SK-N-MC (cell line): ENCODE measurements around the gene RMND1.

Source experiments
- EZH2 ChIP-seq: fragments of 200-600 bp; sonication (generic); IDR thresholded peaks from one replicate; pipeline ENCODE4 v1.6.1; 2017; ENCODE audit warnings: antibody characterized with exemption
- FOXP2 ChIP-seq: optimal IDR thresholded peaks from 2 replicates; pipeline ENCODE3; 2011; ENCODE audit warnings: mild to moderate bottlenecking, moderate library complexity; ENCODE audit not compliant: insufficient read depth; ENCODE audit errors: extremely low read length, control extremely low read depth
- POLR2AphosphoS5 ChIP-seq: IDR thresholded peaks from 2 replicates; pipeline ENCODE4 v1.6.1; 2012; ENCODE audit warnings: mild to moderate bottlenecking, low read depth, low read length, borderline replicate concordance

DNA sequence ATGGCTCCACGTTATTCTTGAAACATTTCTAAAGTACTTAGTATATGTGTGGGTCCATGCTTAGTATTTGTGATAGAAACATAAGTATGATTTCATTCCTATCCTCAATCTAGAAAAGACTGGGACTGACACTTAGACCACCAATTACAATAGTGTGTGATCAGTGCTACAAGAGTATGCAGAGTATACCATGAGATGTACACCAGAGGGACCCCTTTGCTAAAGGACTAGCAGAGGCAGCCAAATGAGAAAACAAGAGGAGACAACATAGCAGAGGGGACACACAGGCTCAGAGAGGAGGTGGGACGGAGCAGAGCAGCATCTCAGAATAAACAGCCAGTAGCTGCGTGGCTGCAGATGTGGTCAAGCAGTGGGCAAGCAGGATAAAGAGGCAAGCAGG is 21.0 kb downstream of the RMND1 start:
- TF ChIP-seq EZH2 (no peak), POLR2AphosphoS5 (no peak; the same call in 1 of the 2 replicates), FOXP2 (no peak)
